ENCODE data around the gene KNDC1.

DNA sequence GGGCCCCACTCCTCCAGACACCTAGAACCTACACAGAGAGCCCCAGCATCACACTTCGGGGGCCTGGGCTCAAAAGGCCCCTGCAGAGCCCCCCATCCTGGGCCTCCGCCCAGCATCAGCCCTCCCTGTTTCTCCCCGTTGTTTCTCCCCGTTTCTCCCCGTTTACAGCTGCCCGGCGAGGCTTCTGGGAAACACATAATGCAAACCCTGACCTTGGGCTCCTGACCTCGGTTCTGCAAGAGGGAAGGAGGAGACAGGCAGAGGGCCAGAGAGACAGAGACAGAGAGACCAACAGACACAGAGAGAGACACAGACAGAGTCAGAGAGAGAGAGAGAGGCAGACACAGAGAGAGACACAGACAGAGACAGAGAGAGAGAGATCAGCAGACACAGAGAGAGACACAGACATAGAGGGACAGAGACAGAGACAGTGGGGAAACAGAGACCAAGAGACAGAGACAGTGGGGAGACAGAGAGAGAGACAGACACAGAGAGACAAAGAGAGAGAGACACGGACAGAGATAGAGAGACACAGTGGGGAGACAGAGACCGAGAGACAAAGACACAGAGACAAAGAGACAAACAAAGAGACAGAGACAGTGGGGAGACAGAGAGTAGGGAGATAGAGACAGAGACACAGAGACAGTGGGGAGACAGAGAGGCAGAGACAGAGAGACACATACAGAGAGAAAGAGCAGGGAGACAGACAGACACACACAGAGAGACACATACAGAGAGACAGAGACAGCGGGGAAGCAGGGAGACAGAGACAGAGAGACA is 90.1 kb downstream of the KNDC1 start:
- no peak for TF ChIP-seq POLR2AphosphoS5 (IDR thresholded peaks at IDR 0.05; ENCODE audit: low read depth, low read length)
- TF ChIP-seq SOX6 (IDR thresholded peaks at IDR 0.05): no peak
- no peak for TF ChIP-seq SOX6 (CRISPR knock-in tag; IDR thresholded peaks at IDR 0.05)
- TF ChIP-seq, protein P1, sequence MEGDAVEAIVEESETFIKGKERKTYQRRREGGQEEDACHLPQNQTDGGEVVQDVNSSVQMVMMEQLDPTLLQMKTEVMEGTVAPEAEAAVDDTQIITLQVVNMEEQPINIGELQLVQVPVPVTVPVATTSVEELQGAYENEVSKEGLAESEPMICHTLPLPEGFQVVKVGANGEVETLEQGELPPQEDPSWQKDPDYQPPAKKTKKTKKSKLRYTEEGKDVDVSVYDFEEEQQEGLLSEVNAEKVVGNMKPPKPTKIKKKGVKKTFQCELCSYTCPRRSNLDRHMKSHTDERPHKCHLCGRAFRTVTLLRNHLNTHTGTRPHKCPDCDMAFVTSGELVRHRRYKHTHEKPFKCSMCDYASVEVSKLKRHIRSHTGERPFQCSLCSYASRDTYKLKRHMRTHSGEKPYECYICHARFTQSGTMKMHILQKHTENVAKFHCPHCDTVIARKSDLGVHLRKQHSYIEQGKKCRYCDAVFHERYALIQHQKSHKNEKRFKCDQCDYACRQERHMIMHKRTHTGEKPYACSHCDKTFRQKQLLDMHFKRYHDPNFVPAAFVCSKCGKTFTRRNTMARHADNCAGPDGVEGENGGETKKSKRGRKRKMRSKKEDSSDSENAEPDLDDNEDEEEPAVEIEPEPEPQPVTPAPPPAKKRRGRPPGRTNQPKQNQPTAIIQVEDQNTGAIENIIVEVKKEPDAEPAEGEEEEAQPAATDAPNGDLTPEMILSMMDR (CRISPR knock-in tag; IDR thresholded peaks at IDR 0.05): no peak
- TF ChIP-seq, protein P2, sequence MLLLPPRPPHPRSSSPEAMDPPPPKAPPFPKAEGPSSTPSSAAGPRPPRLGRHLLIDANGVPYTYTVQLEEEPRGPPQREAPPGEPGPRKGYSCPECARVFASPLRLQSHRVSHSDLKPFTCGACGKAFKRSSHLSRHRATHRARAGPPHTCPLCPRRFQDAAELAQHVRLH (CRISPR knock-in tag; IDR thresholded peaks at IDR 0.05; ENCODE audit: borderline replicate concordance, low read depth): no peak
- no peak for TF ChIP-seq POLR2A (IDR thresholded peaks at IDR 0.05; ENCODE audit: insufficient read depth in 1 of 2, low read depth in 2 of 2, low read length in 2 of 2)
- TF ChIP-seq, protein P3, sequence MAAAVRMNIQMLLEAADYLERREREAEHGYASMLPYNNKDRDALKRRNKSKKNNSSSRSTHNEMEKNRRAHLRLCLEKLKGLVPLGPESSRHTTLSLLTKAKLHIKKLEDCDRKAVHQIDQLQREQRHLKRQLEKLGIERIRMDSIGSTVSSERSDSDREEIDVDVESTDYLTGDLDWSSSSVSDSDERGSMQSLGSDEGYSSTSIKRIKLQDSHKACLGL (CRISPR knock-in tag; IDR thresholded peaks at IDR 0.05): no peak
- no peak for TF ChIP-seq BRCA1 (CRISPR knock-in tag; IDR thresholded peaks at IDR 0.05)
- no peak for TF ChIP-seq IRF2 (CRISPR knock-in tag; IDR thresholded peaks at IDR 0.05)
- no peak for TF ChIP-seq ZNF224 (CRISPR knock-in tag; IDR thresholded peaks at IDR 0.05)
- TF ChIP-seq DNMT3B (CRISPR knock-in tag; conservative IDR thresholded peaks at IDR 0.05): no peak
- TF ChIP-seq ZNF292 (CRISPR knock-in tag; IDR thresholded peaks at IDR 0.05; ENCODE audit: borderline replicate concordance, low read depth): no peak
- TF ChIP-seq, protein P4, sequence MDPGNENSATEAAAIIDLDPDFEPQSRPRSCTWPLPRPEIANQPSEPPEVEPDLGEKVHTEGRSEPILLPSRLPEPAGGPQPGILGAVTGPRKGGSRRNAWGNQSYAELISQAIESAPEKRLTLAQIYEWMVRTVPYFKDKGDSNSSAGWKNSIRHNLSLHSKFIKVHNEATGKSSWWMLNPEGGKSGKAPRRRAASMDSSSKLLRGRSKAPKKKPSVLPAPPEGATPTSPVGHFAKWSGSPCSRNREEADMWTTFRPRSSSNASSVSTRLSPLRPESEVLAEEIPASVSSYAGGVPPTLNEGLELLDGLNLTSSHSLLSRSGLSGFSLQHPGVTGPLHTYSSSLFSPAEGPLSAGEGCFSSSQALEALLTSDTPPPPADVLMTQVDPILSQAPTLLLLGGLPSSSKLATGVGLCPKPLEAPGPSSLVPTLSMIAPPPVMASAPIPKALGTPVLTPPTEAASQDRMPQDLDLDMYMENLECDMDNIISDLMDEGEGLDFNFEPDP (CRISPR knock-in tag; conservative IDR thresholded peaks at IDR 0.05): no peak
- TF ChIP-seq RFX1 (IDR thresholded peaks at IDR 0.05): no peak

Measured in HepG2 (cell line).